ENCODE results near the gene ALAS1.

Gene ALAS1

DNA sequence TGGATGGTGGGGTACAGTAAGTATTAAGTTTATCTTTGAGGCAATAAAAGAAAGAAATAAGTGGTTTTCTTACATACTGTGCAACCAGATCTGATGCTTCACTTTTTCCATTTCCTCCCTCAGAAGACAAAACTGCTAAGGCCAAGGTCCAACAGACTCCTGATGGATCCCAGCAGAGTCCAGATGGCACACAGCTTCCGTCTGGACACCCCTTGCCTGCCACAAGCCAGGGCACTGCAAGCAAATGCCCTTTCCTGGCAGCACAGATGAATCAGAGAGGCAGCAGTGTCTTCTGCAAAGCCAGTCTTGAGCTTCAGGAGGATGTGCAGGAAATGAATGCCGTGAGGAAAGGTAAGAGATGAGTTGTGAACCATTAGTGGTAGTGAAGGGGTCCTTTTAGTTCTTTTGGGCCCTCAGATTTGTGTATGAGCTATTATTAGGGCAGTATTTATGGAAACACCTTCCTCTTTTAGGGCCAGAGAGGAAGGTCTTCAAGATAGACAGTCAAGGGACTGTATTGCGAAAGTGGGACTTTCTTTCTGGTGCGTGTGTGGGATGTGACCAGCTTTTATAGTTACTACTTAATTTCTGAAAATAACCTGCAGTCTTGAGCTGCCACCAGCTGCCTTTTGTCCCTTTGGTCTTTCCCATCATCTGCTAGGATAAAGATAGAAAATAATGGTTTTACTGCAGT lies 4.6 kb downstream of the ALAS1 start:
- DNase-seq, result no peak

DNA sequence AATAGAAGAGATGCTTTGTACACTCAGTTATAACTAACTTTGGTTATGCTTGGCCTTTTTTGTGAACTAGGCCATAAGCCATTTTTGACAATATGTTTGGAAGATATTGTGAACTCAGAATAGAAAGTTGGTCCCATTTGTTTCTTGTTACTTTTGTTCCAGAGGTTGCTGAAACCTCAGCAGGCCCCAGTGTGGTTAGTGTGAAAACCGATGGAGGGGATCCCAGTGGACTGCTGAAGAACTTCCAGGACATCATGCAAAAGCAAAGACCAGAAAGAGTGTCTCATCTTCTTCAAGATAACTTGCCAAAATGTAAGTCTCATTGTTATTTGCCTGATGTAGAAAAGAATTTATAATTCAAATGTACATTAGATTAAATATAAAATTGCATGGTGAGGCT lies 5.7 kb downstream of the ALAS1 start:
- no peak for DNase-seq

DNA sequence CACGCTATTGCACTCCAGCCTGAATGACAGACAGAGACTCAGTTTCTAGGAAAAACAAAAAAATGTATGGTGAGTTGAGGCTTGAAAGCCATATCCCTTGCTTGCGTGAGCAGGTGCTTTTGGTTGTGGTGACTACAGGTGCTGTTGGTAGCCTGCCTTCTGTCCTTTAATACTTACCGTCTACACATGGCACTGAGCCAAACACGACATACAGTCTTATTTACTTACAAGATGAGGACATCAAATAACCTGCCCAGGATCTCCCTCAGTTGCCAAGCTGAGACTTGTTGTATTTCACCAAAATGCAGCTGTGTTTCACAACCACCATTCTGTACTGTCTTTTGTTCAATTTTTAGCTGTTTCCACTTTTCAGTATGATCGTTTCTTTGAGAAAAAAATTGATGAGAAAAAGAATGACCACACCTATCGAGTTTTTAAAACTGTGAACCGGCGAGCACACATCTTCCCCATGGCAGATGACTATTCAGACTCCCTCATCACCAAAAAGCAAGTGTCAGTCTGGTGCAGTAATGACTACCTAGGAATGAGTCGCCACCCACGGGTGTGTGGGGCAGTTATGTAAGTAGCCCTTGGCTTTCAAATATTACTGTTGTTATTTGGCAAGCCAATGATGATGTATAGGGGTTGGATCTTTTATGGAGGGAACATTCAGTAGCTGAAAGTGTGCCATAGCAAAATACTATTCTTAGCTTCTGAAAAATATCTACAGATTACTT lies 6.5 kb downstream of the ALAS1 start:
- no peak for DNase-seq

DNA sequence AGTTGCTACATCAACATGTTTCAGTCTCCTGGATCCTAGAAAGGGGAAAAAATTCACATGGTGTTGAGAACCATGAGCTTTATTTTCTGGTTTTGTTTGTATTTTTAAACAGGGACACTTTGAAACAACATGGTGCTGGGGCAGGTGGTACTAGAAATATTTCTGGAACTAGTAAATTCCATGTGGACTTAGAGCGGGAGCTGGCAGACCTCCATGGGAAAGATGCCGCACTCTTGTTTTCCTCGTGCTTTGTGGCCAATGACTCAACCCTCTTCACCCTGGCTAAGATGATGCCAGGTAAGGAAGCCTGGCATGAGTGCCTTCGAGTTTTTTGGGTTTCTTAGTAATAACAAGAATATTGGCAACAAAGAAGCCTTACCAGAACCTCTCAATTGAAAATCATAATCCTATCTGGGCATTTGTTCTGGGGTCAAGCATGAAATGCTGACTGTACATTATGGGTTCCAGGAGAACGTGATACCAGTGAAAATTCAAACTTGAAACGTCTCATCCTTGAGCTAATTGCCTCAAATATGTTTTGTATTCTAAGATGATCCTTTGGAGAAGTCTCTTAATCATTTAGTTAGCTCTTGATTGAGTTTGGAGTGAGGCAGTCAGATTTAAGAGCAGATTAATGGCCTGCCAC lies 7.9 kb downstream of the ALAS1 start:
- DNase-seq, result no peak

DNA sequence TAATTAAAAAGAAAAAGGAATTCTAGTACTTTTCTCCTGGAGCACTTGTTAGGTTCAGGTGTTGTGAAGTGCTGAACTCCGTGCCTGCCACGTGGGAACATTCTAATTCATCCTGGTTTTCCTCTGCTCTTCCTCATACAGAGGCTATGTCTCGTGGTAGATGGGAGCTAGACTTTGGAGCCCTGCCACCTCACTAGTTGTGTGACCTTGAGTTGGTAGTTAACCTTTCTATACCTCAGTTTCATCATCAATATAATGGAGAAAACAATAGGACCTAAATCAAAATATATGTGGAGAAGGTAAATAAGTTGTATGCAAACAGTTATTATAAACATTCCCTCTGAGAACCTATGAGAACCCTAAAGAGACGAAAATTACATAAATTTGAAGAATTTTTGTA lies 10.6 kb downstream of the ALAS1 start:
- DNase-seq, result no peak

DNA sequence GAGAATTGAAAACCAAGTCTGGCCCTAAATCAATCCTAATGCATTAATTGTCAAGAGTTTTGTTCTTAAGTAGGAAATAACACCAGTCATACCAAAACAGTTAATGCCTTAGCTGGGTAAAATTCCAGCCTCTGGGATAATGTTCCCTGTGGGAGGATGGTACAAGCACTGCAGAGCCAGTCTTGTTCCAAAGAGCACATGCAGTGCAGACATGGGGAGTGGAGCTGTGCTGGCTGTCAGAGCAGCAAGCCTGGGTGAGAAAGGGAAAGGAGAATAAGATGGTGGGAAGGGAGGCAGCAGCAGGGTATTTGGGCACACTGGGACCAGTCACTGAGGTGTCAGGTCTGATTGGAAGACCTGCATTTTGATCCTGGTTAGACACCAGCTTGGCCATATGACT lies 12.1 kb downstream of the ALAS1 start:
- DNase-seq, result no peak

DNA sequence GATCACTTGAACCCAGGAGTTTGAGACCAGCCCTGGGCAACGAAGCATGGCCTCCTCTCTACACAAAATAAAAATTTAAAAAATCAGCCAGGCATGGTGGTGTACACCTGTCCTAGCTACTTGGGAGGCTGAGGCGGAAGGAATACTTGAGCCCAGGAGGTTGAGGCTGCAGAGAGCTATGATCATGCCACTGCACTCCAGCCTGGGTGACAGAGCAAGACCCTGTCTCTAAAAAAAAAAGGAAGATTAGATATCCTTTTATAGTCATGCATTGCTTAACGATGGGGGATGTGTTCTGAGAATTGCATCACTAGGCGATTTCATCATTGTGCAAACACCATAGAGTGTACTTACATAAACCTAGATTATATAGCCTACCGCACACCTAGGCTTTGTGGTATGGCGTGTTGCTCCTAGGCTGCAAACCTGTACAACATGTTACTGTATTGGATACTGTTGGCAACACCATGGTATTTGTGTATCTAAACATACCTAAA lies 12.6 kb downstream of the ALAS1 start:
- no peak for DNase-seq

DNA sequence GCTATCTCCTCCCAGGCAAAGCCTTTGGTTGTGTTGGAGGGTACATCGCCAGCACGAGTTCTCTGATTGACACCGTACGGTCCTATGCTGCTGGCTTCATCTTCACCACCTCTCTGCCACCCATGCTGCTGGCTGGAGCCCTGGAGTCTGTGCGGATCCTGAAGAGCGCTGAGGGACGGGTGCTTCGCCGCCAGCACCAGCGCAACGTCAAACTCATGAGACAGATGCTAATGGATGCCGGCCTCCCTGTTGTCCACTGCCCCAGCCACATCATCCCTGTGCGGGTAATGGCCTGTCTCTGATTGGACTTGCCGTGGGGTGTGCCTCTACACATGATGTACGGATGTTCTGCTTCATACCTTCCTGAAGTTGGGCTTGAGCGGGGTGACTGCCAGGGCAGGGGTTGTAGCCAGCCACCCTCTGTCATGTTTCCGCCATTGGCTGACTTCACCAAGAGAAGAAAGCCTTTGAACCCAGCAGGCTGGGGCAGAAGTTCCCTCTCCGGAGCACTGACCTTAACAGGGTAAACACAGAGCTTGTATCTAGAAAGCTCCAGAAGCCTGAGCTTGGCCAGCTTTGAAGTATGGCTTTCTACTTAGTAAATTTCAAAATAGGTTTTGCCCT lies 13.4 kb downstream of the ALAS1 start:
- DNase-seq, result no peak

DNA sequence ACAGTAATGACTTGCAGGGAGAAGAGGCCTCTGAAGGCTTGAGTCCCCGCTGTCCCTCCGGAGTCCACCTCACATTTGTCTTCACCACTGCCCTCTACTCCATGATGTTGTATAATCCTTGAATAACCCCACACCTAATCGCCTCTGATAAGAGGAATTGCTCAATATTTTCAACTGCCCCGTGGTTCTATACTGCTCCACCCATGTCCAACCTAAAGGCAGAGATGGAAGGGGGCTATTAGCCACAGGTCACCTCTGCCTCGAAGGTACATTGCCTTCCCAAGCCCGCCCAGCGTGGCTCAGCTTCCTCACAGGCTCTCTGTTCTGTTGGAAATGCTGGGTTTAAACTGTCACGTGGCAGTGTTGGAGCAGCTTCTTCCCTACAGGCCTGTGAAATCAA lies 15.0 kb downstream of the ALAS1 start:
- DNase-seq, result no peak

DNA sequence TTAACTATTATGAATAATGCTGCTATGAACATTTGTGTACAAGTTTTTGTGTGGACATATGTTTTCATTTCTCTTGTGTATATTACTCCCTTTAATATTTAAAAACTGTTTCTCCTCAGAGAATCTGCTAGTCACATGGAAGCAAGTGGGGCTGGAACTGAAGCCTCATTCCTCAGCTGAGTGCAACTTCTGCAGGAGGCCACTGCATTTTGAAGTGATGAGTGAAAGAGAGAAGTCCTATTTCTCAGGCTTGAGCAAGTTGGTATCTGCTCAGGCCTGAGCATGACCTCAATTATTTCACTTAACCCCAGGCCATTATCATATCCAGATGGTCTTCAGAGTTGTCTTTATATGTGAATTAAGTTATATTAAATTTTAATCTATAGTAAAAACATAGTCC lies 15.9 kb downstream of the ALAS1 start:
- DNase-seq, result no peak

DNA sequence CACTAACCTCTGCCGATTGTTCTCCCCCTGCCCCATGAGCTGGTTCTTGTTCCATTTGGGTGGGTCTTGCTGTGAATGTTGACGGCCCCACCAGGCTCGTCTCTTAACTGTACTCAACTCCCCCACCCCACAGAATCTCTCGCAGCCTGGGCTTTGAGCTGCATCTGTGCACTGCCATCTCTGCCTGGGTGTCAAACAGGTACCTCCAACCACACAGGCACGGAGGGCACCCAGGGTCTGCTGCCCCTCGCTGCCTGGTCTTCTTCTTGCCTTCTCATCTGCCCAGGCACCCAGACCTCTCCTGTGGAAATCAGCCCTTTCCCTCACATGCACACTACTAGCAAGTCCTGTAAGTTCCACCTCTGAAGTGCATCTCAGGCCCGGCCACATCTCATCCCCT lies 17.4 kb downstream of the ALAS1 start:
- no peak for DNase-seq

DNA sequence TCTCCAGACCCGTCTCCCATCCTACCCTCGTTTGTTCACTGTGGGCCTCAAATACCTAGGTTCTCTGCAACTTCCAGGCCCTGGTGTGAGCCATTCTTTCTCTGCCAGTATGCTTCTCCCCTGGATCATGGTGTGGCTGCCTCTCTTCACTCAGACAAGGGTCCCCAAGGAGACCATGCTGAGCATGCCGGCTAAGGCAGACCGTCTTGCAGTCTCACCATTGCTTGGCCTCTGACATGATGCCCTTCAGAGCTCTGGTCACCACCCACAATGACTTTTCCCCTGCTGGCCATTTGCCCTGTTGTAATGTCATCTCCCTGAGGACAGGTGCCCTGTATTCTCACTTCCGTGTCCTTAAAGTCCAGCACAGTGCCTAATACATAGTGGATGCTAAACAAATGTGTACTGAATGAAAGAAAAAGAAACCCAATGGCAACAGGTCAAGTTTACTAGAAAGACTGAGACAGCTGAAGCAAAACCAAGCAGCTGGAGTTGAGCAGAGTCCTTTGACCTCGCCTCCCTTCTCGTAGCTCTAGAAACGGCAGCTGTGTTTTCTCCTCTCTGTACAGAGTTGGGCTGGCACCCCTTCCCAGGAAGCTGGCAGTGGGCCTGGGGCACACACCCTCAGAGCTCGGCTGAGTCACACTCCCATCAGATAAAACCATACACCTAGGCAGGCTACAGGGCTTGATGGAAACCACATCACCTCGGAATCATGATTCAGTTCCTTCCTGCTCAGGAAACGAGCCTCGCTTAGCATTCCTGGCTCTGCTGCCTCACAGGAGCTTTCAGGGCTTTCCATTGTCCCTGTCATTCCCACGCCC lies 18.8 kb downstream of the ALAS1 start:
- peak; percentile 23 for DNase-seq

DNA sequence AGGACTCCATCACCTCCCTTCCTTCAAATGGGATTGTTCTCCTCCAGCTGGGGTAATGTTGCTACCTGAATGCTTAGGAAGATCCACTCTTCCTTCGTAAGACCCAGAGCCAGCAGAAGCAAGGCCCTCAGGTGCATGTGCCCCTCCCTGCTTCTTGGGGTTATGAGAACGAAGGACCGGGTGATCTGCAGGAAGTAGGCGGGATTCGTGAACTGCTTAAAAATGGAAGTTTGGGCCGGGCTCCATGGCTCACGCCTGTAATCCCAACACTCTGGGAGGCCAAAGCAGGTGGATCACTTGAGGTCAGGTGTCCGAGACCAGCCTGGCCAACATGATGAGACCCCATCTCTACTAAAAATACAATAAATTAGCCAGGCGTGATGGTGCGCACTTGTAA lies 19.4 kb downstream of the ALAS1 start:
- DNase-seq, result no peak

DNA sequence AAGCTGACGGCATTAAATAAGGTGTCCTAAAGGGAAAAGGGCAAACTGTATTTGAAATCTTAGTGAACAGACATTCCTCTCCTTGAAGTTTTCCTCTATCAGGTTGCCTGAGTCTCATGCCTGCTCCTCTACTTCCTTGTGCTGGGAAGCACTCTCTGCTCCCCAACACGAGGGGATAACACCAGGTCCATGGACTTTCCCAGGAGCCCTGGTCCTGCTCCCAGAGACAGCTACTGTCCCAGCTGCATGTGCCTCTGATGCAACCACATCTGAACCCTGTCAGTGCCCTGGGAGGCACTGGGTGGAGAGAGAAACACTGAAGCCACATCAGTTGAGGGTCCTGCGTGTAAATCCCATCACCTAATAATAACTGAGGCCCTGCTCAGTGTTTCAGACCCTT lies 20.1 kb downstream of the ALAS1 start:
- DNase-seq, result no peak

DNA sequence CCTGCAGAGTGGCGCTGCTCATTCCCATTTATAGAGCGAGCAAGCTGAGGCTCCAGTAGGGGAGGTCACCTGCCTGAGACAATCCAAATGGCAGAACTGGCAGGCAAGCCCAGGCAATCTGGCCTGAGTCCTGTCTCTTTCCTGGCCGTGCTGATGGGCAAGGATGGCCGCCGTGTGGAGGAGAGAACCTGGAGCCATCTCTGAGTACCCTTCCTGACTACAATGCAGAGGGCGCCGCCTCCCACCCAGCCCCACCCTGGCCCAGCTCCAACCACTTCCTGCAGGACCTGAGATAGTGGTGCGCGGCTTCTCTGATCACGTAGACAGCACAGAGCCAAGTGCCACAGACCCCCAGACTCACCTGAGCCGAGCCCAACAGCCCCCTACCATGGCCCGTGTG lies 20.5 kb downstream of the ALAS1 start:
- no peak for DNase-seq

DNA sequence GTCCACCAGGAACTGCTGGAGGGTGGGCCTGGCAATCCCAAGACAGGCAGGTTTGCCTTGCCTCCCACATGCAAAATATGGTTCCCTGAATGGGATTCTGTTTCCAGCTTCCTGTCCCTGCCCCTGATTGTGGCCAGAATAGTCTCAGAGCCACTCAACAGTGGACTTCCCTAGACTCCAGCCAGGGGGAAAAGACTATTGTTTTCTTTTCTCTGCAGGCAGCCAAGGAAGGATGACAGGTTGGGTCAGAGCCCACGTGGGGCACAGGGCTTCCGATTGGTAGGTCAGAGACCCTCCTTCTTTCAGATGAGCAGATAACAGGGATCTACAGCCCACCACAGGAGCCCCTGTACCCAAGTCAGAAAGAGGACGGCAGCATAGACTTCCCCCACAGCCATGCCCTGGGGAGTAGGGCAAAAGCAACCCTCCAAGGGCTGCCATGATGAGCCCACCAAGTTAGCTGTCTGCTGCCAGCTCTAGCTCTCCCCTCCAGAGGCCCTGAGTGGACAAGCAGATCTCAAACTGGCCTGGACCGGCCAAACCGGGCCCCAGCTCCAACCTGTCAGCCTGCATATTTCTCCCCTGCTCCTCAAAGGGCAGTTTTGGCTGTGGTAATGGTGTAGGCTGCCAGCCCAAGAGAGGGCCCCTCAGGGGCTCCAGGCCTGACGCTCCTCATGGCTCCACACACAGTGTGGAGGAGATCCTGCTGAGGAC lies 21.1 kb downstream of the ALAS1 start:
- DNase-seq, result no peak

DNA sequence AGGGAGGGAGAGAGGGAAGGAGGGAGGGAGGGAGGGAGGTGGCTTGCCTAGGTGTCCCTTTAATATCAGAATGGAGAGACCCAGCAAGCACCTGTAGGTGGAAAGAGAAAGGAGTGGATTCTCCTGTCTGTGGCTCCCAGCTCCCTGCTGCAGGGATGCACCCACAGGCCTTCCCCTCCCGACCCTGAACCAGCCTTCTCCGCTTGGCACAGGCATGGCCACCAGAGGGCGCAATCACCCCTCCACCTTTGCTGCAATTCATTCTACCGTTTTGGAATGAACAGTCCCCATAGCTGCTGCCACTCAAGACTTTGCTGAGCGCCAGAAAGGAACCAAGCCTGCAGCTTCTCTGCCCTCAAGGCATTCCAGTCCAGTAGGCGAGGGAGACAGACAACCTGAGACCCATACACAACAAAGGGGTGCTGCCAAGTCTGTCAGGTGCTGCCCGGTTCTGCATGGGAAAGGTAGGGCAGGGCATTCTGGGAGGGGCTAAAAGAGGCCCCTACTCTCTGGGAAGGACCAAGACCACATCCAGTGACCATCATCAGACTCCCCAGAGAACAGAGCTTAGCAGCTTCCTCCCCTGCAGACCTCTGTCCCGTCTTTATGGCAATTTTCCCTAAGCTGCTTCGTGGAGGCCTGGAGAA lies 22.5 kb downstream of the ALAS1 start:
- DNase-seq, result peak; percentile 80

DNA sequence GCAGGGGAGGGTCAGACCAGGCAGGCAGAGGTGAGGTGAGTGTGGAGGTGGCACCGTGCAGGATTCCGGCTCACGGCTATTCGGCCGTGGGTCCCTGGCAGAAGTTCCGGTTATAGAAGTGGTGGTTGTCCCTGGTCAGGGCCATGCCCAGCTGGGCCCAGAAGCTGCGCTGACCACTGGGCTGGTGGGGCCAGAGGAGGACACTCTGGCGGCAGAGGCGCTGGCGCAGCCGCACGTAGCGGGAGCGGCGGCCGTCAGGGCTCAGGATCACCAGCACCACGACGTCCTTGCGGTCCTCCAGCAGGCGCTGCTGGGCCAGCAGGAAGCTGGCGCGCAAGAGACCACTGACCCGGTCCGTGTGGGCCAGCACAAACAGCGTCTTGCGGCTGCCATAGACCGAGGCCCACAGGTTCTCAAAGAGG lies 23.2 kb downstream of the ALAS1 start:
- no peak for DNase-seq

DNA sequence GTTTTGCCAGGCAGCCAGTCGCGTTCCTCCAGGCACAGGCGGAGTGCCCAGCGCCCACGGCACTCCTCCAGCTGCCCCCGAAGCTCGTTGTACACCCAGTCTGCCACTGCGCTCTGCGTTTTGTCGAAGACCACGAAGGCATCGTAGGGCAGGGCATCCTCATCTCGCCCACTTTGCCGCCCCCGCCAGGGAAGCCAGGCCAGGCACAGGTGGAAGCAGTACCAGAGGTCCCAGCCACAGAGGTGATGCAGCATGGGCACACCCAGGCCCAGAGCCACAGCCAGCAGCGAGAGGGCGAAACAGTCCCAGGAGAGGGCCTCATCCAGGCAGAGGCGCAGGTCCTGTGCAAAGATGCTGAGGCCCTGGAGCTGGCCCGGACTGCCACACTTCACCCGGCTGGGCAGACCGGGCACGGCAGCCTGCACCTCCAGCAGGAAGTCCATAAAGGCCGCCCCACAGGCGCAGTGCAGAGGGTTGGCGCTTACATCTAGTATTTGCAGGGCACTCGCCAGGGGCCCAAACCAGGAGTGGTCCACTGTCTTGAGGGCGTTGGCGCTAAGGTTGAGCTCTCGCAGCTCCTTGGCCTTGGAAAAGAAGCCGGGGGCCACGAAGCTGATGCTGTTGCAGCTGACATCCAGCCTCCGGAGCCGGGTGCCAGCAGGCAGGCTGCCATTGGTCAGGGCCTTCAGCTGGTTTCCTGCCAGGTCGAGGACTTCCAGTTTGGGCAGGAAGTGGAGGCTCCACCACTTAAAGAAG lies 23.8 kb downstream of the ALAS1 start:
- peak; percentile 40 for DNase-seq

Data from effector CD8-positive, alpha-beta T cell (primary cell).